ENCODE results near the gene TLNRD1.

DNA sequence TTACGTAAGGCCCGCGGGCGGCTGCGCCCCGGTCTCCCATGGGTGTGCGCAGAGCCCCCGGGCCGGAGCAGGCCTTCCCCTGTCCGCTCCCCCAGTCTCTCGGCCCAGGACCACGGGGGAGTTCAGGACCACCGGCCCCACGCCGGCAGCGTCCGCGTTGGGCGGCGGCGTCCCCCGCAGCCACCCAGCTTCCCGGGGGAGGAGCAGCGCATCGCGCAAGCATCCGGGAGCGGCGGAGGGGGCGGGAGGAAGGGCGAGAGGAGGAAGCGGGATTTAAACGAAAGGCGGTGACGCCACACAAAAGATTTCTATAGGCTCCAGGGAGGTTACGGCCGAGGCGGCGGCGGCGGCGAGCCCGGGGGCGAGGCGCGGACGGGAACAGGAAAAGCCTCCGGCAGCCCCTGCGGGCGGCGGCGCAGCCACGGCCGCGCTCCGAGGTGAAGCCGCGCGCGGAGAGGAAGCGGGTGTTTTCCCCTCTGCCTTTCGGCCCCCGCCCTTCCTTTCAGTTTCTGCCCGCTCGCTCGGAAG, at the start of gene TLNRD1:
- TF ChIP-seq CTCF (conservative IDR thresholded peaks at IDR 0.05), result no peak
- TF ChIP-seq EZH2 (IDR thresholded peaks at IDR 0.05; ENCODE audit: low read depth), result no peak

Measured in PC-9 (cell line).